H1 (cell line): ENCODE results near the gene THYN1. TPM values are rescaled to one million over a fixed set of nuclear protein-coding genes. Genes with fewer than 3 reads are reported as not detected.

Experiments used
- CTCF ChIA-PET: fragments of 300-600 bp; sonication (Branson Sonifier 250); formaldehyde crosslinking; loops from one replicate; lab custom pipeline; 2021; ENCODE audit not compliant: partially characterized antibody; lab: Charles Lee
- POLR2A ChIA-PET: fragments of 300-600 bp; sonication (Branson Sonifier 250); formaldehyde crosslinking; loops from one replicate; lab custom pipeline; 2021; ENCODE audit warnings: inconsistent platforms; ENCODE audit not compliant: partially characterized antibody; lab: Charles Lee
- DNase-seq, 2 experiments: peaks; one replicate each; pipeline versions ENCODE4 v3.0.0 to v3.0.0-alpha.2; 2010 to 2022; ENCODE audit warnings: low spot score in 2 of 2, low read depth in 1 of 2, mixed read lengths in 1 of 2
- FAIRE-seq: peaks from 2 replicates; lab custom pipeline; 2011; peaks lifted over from hg19 to GRCh38; lab: Jason Lieb, UNC
- H2AFZ ChIP-seq: 2 replicates; pipeline ENCODE4 v1.8.1; 2012; ENCODE audit warnings: low read length, inconsistent platforms
- H2AK5ac ChIP-seq: 2 replicates; pipeline ENCODE4 v1.6.1; 2013; ENCODE audit warnings: low read depth, low read length
- H2BK120ac ChIP-seq: replicated peaks from 2 replicates; pipeline ENCODE3; 2013; ENCODE audit warnings: low read depth, low read length, inconsistent platforms
- H2BK12ac ChIP-seq: 2 replicates; pipeline ENCODE4 v1.6.1; 2013; ENCODE audit warnings: low read depth, low read length
- H2BK15ac ChIP-seq: 2 replicates; pipeline ENCODE4 v1.6.1; 2013; ENCODE audit warnings: low read length
- H2BK20ac ChIP-seq: 2 replicates; pipeline ENCODE4 v1.6.1; 2013; ENCODE audit warnings: low read length
- H2BK5ac ChIP-seq: 2 replicates; pipeline ENCODE4 v1.6.1; 2013; ENCODE audit warnings: low read depth, low read length
- H3K14ac ChIP-seq: 2 replicates; pipeline ENCODE4 v1.6.1; 2013; ENCODE audit warnings: inconsistent platforms; ENCODE audit not compliant: insufficient read length
- H3K18ac ChIP-seq: 2 replicates; pipeline ENCODE4 v1.6.1; 2013; ENCODE audit warnings: low read length; ENCODE audit errors: extremely low read depth
- H3K23ac ChIP-seq: 2 replicates; pipeline ENCODE4 v1.6.1; 2013; ENCODE audit warnings: inconsistent platforms; ENCODE audit not compliant: insufficient read length
- H3K23me2 ChIP-seq: 2 replicates; pipeline ENCODE4 v1.6.1; 2013; ENCODE audit warnings: low read depth, low read length
- H3K27ac ChIP-seq: 2 replicates; pipeline ENCODE4 v1.6.1; 2011; ENCODE audit warnings: low read depth, low read length, inconsistent platforms
- H3K27me3 ChIP-seq, 4 experiments: replicated peaks in 1 of 4; 1 replicate in 1 of 4; 2 replicates in 3 of 4; pipeline versions ENCODE4 v1.6.1 to v1.8.1; 2011 to 2013; ENCODE audit warnings: low read length in 3 of 4, mild to moderate bottlenecking in 3 of 4, inconsistent platforms in 2 of 4, mixed read lengths in 2 of 4, moderate library complexity in 1 of 4; ENCODE audit not compliant: control insufficient read depth in 3 of 4, insufficient read depth in 3 of 4; ENCODE audit errors: extremely low read depth in 1 of 4
- H3K36me3 ChIP-seq, 4 experiments: 2 replicates each; pipeline versions ENCODE4 v1.6.1 to v1.8.1; 2011 to 2013; ENCODE audit warnings: mild to moderate bottlenecking in 4 of 4, low read length in 3 of 4, moderate library complexity in 2 of 4, control low read depth in 1 of 4, inconsistent platforms in 1 of 4; ENCODE audit not compliant: insufficient read depth in 4 of 4, control insufficient read depth in 2 of 4
- H3K4ac ChIP-seq: replicated peaks from 2 replicates; pipeline ENCODE3; 2013; ENCODE audit warnings: low read length, low read depth, mixed read lengths, inconsistent platforms; ENCODE audit not compliant: insufficient read length
- H3K4me1 ChIP-seq, 4 experiments: replicated peaks in 1 of 4; 1 replicate in 1 of 4; 2 replicates in 3 of 4; pipeline versions ENCODE4 v1.6.1 to v1.8.1; 2011 to 2013; ENCODE audit warnings: low read length in 3 of 4, inconsistent platforms in 2 of 4, mixed read lengths in 1 of 4; ENCODE audit not compliant: insufficient read depth in 4 of 4, control insufficient read depth in 3 of 4
- H3K4me2 ChIP-seq, 2 experiments: 2 replicates each; pipeline versions ENCODE4 v1.6.1 to v1.8.1; 2011 to 2013; ENCODE audit warnings: low read depth in 2 of 2, low read length in 2 of 2, control low read depth in 1 of 2, inconsistent platforms in 1 of 2, mild to moderate bottlenecking in 1 of 2; ENCODE audit not compliant: insufficient read depth in 1 of 2
- H3K4me3 ChIP-seq, 4 experiments: fragments of 200-600, 300-600 bp in 1 of 4; sonication (generic), shearing (Covaris generic), sonication (Bioruptor Twin) in 1 of 4; 2 replicates each; pipeline versions ENCODE4 v1.5.1 to v1.8.1; 2011 to 2016; ENCODE audit warnings: low read length in 4 of 4, low read depth in 3 of 4, control low read depth in 2 of 4, inconsistent platforms in 2 of 4, mild to moderate bottlenecking in 2 of 4, mixed read lengths in 1 of 4, moderate library complexity in 1 of 4; ENCODE audit not compliant: insufficient read depth in 2 of 4; ENCODE audit errors: extremely low read depth in 1 of 4
- H3K56ac ChIP-seq: replicated peaks from 2 replicates; pipeline ENCODE3; 2013; ENCODE audit warnings: low read depth, mild to moderate bottlenecking, mixed read lengths, low read length, inconsistent platforms; ENCODE audit not compliant: insufficient read length
- H3K79me1 ChIP-seq: 2 replicates; pipeline ENCODE4 v1.6.1; 2013; ENCODE audit warnings: low read depth, low read length, control low read depth
- H3K79me2 ChIP-seq, 2 experiments: 2 replicates each; pipeline versions ENCODE4 v1.6.1 to v1.8.1; 2012 to 2013; ENCODE audit warnings: low read length in 2 of 2, mild to moderate bottlenecking in 2 of 2, inconsistent platforms in 1 of 2; ENCODE audit not compliant: insufficient read depth in 2 of 2, control insufficient read depth in 1 of 2
- H3K9ac ChIP-seq, 4 experiments: replicated peaks in 1 of 4; 1 replicate in 1 of 4; 2 replicates in 3 of 4; pipeline versions ENCODE4 v1.6.1 to v1.8.1; 2011 to 2013; ENCODE audit warnings: low read depth in 3 of 4, low read length in 3 of 4, control low read depth in 2 of 4, mild to moderate bottlenecking in 2 of 4, moderate library complexity in 2 of 4, inconsistent platforms in 1 of 4; ENCODE audit errors: extremely low read depth in 1 of 4
- H3K9me3 ChIP-seq, 2 experiments: 2 replicates each; pipeline versions ENCODE4 v1.6.1 to v1.8.1; 2012 to 2013; ENCODE audit warnings: mild to moderate bottlenecking in 2 of 2, moderate library complexity in 2 of 2, control low read depth in 1 of 2, inconsistent platforms in 1 of 2, low read depth in 1 of 2, low read length in 1 of 2, mixed read lengths in 1 of 2; ENCODE audit not compliant: insufficient read depth in 2 of 2
- H4K20me1 ChIP-seq, 2 experiments: replicated peaks in 1 of 2; 2 replicates each; pipeline versions ENCODE3 to v1.8.1; 2011 to 2013; ENCODE audit warnings: inconsistent platforms in 2 of 2, low read length in 2 of 2, mild to moderate bottlenecking in 1 of 2; ENCODE audit not compliant: insufficient read depth in 2 of 2, control insufficient read depth in 1 of 2
- H4K5ac ChIP-seq: 2 replicates; pipeline ENCODE4 v1.6.1; 2013; ENCODE audit warnings: low read length, low read depth, mixed read lengths, inconsistent platforms; ENCODE audit not compliant: insufficient read length
- H4K8ac ChIP-seq: 2 replicates; pipeline ENCODE4 v1.8.0; 2013; ENCODE audit warnings: mild to moderate bottlenecking, moderate library complexity, low read length, inconsistent platforms; ENCODE audit not compliant: insufficient read depth; ENCODE audit errors: extremely low read depth
- H4K91ac ChIP-seq: replicated peaks from 2 replicates; pipeline ENCODE3; 2013; ENCODE audit warnings: low read length, mixed read lengths, inconsistent platforms; ENCODE audit not compliant: insufficient read length
- ASH2L ChIP-seq: fragments of 200-600, 300-600 bp; sonication (generic); IDR thresholded peaks from one replicate; pipeline ENCODE4 v1.7.1; 2017; ENCODE audit warnings: low read length
- HDAC6 ChIP-seq: IDR thresholded peaks from one replicate; pipeline ENCODE4 v1.7.1; 2012; ENCODE audit warnings: low read depth, mild to moderate bottlenecking, inconsistent platforms, low read length, moderate library complexity
- POLR2A ChIP-seq, 2 experiments: IDR thresholded peaks; 1 replicate in 1 of 2; 2 replicates in 1 of 2; pipeline ENCODE4 v1.6.1; 2011; ENCODE audit warnings: low read depth in 2 of 2, low read length in 2 of 2, mild to moderate bottlenecking in 2 of 2; ENCODE audit errors: control extremely low read depth in 1 of 2
- WGBS, 2 experiments: shearing (Covaris generic) in 1 of 2; methylation state at CpG; one replicate each; pipeline versions ENCODE4 v1.1.6 to v1.1.7; 2013 to 2015; ENCODE audit warnings: low lambda C conversion rate in 2 of 2, mixed read lengths in 2 of 2, inconsistent platforms in 1 of 2, low coverage in 1 of 2, missing lambda C conversion rate in 1 of 2; ENCODE audit not compliant: insufficient replicate concordance in 2 of 2, insufficient coverage in 1 of 2, insufficient read length in 1 of 2; ENCODE audit errors: extremely low coverage in 1 of 2, missing lambda C conversion rate in 1 of 2; 5-methylcytosine and 5-hydroxymethylcytosine counted together
- polyA plus RNA-seq, 7 experiments: library from polyadenylated mRNA; depleted of rRNA in 3 of 7; stranded (reverse) in 5 of 7; unstranded in 2 of 7; fragments of >200 nt in 5 of 7; fragments of 200-250 nt in 2 of 7; gene quantifications; 1 replicate in 5 of 7; 2 replicates in 1 of 7; 4 replicates in 1 of 7; pipeline versions ENCODE4 v1.2.1 to v1.2.3, GENCODE V29; 2011 to 2013; ENCODE audit warnings: missing spikeins in 2 of 7, mixed read lengths in 2 of 7
- total RNA-seq: library from RNA; stranded (reverse); fragmentation: NEBNext Ultra II Directional; extraction: Animal tissue kit (Norgen Biotek cat#: 25700); gene quantifications from 2 replicates; pipeline ENCODE4 v1.2.1, GENCODE V29; 2021

The THYN1 gene
- total and polyA plus RNA-seq, 2 of the 8 experiments (the other 6 are each of a cell fraction or from before 2014, with no cell fraction given) = 77.3 to 95.1 TPM

GRCh38 chr11:134254433-134255183 is 1.5 kb upstream of the THYN1 start:
- Histone ChIP-seq H3K9ac (no peak overlapping the region; a peak in 1 of 7 replicates), H3K4me3 (peak overlapping the region; percentile 75 to 88 (median 81); a peak in 5 of 8 replicates), H3K18ac (no peak overlapping the region), H3K4ac (no peak overlapping the region), H4K5ac (no peak overlapping the region), H3K4me1 (peaks cover 0 to 7% (median 2%) of the 10 kb centered on the region in 4 experiments; a peak in 3 of 7 replicates), H3K27me3 (no peaks in the 10 kb centered on the region), H3K79me2 (peaks cover 5 to 29% of the 10 kb centered on the region in 2 experiments; a peak in 3 of 4 replicates), H3K36me3 (peaks cover 16 to 36% (median 31%) of the 10 kb centered on the region in 4 experiments), H3K27ac (no peak overlapping the region), H2AFZ (no peak overlapping the region), H4K8ac (no peak overlapping the region), H4K20me1 (peaks cover 0 to 2% of the 10 kb centered on the region in 2 experiments), H2BK12ac (no peak overlapping the region), H4K91ac (no peak overlapping the region), H2BK5ac (no peak overlapping the region), H3K23ac (no peak overlapping the region), H3K9me3 (no peaks in the 10 kb centered on the region), H3K23me2 (peaks cover 13% of the 10 kb centered on the region; the same call in 1 of the 2 replicates), H3K14ac (no peak overlapping the region), H3K79me1 (peaks cover 15% of the 10 kb centered on the region; the same call in 1 of the 2 replicates), H2BK20ac (no peak overlapping the region), H3K56ac (no peak overlapping the region), H2AK5ac (no peak overlapping the region), H2BK15ac (no peak overlapping the region), H3K4me2 (peak overlapping the region; percentile 61 to 63), H2BK120ac (no peak overlapping the region)
- TF ChIP-seq HDAC6 (no peak), ASH2L (no peak), POLR2A (IDR thresholded peaks at IDR 0.05; ENCODE audit: control extremely low read depth in 1 of 2, low read depth in 2 of 2, low read length in 2 of 2) (0 out of 3 replicates have a peak, but pooled peaks of 1 of the 2 experiments have one; percentile 19)
- DNase-seq = no peak
- POLR2A ChIA-PET = interaction anchor here (0.8 to 3.3 kb wide), 8 partner anchors 9 to 22 kb away, joined by 3 to 17 read pairs (median 4); partner anchors contain the start of gene GLB1L3
- WGBS, 2 experiments = 86% methylated on average over 3 of the region's 3 CpGs; no CpG with 5 or more reads in 1 of the 2 experiments
- FAIRE-seq = no peak
- CTCF ChIA-PET = interaction anchor here (1.2 to 2.1 kb wide), 2 partner anchors 7 to 10 kb away, joined by 7 read pairs; no protein-coding TSS in a partner anchor
